ENCODE data around the gene POU3F2.

The POU3F2 gene

DNA sequence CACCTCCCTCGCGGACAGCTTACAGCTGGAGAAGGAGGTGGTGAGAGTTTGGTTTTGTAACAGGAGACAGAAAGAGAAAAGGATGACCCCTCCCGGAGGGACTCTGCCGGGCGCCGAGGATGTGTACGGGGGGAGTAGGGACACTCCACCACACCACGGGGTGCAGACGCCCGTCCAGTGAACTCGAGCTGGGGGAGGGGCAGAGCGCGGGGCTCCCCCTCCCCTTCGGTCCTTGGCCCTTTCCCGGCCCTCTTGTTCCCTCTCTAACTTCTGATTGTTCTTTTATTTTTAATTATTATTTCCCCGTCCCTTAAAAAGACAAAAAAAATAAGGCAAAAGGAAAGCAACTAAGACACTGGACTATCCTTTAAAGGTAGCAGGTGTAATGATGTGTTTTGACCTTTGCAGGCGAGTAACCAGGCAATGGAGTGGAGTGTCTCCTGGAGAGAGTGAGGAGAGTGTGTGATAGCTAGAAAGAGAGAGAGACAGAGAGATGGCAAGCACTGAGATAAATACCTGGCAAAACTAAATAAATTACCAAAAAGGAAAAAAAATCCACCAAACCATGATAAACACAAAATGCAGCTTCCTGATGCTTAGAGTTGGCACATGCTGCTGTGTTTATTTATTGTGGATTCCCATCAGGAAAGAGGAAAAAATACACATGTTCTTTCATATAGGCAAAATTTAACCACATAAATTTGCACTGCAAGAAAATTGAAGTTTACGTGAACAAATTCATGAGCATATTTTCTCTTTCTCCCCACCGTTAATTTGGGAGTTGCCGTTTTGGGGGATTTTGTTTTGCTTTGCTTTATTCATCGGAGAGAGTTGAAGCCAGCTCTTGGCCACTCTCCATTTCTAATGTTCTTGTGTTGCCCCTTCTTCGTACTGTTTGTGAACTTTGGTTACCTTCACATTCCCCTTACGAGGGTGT, 1.9 kb downstream of the POU3F2 start:
- no peak overlapping the region for H3K27ac ChIP-seq
- TF ChIP-seq ZFX (IDR thresholded peaks at IDR 0.05; ENCODE audit: borderline replicate concordance): no peak

DNA sequence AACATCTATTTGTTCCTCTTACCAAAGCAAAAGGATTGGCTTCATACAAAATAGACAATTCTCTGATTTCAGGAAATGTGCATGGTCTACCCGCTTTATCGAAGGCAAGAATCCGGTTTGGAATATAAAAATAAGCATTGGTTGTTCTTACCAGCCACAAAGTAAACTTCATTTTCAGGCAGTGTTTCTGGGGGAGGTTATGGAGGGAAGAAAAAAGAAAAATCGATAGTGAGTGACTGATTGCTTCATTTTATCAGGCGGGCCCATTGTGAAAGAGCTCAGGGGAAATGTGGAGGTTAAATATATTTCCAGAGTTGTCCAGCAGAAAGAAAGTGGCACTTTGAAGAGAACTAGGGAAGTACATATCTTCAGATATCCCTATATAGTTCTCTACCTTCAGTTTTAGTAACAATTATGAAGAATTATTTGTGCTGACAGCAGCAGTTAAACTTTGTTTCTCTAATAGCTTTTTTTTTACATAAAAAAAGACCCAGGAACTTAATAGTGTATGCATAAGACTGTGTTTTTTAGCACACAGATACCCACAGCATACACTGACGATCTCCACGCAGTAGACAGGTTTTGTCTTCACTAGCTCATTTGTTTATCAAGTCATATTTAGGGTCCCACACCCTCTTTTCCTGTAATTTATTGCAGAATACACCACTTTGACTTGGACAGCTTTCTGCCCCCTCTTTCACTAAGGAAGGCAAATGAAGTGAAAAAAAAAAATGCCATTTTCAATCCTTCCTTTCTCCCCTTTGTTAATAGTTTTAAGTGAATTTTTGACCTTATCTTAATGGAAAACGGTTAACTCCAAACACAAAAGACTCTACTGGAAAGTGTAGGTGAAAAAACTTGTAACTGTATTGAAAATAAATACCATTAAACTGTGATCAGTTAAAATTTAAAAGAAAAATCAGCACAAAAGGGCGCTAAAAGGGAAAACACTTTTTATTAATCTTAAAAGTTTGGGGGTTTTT, 2.9 kb downstream of the POU3F2 start:
- TF ChIP-seq, protein P1, sequence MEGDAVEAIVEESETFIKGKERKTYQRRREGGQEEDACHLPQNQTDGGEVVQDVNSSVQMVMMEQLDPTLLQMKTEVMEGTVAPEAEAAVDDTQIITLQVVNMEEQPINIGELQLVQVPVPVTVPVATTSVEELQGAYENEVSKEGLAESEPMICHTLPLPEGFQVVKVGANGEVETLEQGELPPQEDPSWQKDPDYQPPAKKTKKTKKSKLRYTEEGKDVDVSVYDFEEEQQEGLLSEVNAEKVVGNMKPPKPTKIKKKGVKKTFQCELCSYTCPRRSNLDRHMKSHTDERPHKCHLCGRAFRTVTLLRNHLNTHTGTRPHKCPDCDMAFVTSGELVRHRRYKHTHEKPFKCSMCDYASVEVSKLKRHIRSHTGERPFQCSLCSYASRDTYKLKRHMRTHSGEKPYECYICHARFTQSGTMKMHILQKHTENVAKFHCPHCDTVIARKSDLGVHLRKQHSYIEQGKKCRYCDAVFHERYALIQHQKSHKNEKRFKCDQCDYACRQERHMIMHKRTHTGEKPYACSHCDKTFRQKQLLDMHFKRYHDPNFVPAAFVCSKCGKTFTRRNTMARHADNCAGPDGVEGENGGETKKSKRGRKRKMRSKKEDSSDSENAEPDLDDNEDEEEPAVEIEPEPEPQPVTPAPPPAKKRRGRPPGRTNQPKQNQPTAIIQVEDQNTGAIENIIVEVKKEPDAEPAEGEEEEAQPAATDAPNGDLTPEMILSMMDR (IDR thresholded peaks at IDR 0.05): no peak
- no peak for TF ChIP-seq ZFX (IDR thresholded peaks at IDR 0.05; ENCODE audit: borderline replicate concordance)
- H3K27ac ChIP-seq: no peak overlapping the region

GRCh38 chr6:98838032-98838431, 3.7 kb downstream of the POU3F2 start:
- no peak overlapping the region for H3K27ac ChIP-seq
- TF ChIP-seq, protein P1 (IDR thresholded peaks at IDR 0.05): no peak
- no peak for TF ChIP-seq ZFX (IDR thresholded peaks at IDR 0.05; ENCODE audit: borderline replicate concordance)

- H3K27ac ChIP-seq: no peak overlapping the region
- no peak for TF ChIP-seq ZFX (IDR thresholded peaks at IDR 0.05; ENCODE audit: borderline replicate concordance)
- TF ChIP-seq, protein P1 (IDR thresholded peaks at IDR 0.05): no peak
These were observed 4.6 kb downstream of the POU3F2 start for GRCh38 chr6:98838975-98839374.

DNA sequence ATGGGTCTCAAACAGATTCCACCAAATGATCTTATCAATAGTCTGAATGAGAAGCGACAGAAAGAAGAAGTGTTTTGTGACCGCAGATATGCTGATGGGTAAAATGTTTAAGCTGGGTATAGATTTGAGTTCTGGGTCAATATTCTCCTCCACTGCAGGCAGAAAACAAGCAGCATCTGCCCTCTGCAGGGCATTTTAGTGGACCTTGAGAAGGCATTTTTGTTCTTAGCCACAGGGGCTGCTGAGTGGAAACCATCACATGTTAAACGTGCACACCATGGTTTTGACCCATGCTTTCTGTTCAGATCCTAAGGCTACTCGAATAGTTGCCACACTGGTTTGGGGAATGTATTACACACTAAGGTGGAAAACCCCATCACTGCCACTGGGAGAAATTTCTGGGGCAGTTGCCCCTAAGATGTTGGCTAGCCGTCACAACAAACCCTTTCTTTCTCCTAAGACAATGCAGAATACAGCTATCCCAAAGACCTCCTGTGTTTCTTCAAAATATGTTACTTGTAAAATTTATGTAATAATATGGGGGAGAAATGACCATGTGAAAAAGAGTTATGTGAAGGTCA, 5.5 kb downstream of the POU3F2 start:
- TF ChIP-seq ZFX (IDR thresholded peaks at IDR 0.05; ENCODE audit: borderline replicate concordance): no peak
- TF ChIP-seq, protein P1 (IDR thresholded peaks at IDR 0.05): peak; percentile 63

GRCh38 chr6:98840385-98840784, 6.0 kb downstream of the POU3F2 start:
- no peak overlapping the region for H3K27ac ChIP-seq
- TF ChIP-seq, protein P1 (IDR thresholded peaks at IDR 0.05): no peak
- no peak for TF ChIP-seq ZFX (IDR thresholded peaks at IDR 0.05; ENCODE audit: borderline replicate concordance)

More for the DNA sequence above, 5.5 kb downstream of the POU3F2 start:
- H3K27ac ChIP-seq: no peak overlapping the region

DNA sequence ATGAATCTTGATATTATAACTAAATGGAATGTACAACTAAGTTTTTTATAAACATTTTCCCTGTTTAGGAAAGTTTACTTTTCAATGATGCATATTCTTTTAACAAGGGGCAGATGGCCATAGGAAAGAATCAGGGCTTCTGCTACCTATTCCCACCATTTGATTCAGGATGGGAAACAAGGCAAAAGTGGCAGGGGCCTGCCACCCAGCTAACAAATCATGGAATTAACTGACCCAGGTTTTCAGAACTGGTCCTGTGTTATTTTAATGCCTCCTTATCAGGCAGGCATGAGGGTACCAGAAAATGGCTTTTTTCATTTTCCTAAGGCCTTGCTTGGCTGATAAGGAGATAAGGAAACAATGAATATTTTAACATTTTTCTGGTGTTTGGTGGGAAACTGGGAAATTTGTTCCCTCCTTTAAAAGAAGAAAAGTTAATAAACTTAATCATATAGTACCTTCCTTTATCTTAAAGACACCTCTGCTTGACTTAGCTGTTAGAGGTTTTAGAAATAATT, 6.7 kb downstream of the POU3F2 start:
- no peak overlapping the region for H3K27ac ChIP-seq
- no peak for TF ChIP-seq ZFX (IDR thresholded peaks at IDR 0.05; ENCODE audit: borderline replicate concordance)
- TF ChIP-seq, protein P1 (IDR thresholded peaks at IDR 0.05): no peak

Measured in 22Rv1 (cell line).